H9 (cell line): ENCODE data around the gene SPIN3. TPM values are rescaled to one million over a fixed set of nuclear protein-coding genes. Genes with fewer than 3 reads are reported as not detected.
"Not testable (repeated sequence)": the region's sequence is repeated elsewhere in the genome, so short reads cannot be mapped to it uniquely, and the experiment has no call there.

Source experiments
- DNase-seq: peaks from one replicate; pipeline ENCODE4 v3.0.0-alpha.2; 2017
- H2AFZ ChIP-seq: one replicate; pipeline ENCODE4 v1.6.1; 2013; ENCODE audit warnings: mild to moderate bottlenecking, low read length, control low read depth, moderate library complexity
- H2AK5ac ChIP-seq: 2 replicates; pipeline ENCODE4 v1.6.1; 2013; ENCODE audit warnings: low read length, control low read depth, mixed read lengths; ENCODE audit not compliant: insufficient read length
- H2BK120ac ChIP-seq: one replicate; pipeline ENCODE4 v1.6.1; 2013; ENCODE audit warnings: low read depth, mild to moderate bottlenecking, low read length, control low read depth, inconsistent platforms; ENCODE audit not compliant: poor library complexity, severe bottlenecking
- H2BK12ac ChIP-seq: 2 replicates; pipeline ENCODE4 v1.6.1; 2013; ENCODE audit warnings: low read length, control low read depth, mixed read lengths, low read depth; ENCODE audit not compliant: insufficient read length
- H2BK15ac ChIP-seq: 2 replicates; pipeline ENCODE4 v1.6.1; 2013; ENCODE audit warnings: low read depth, low read length, control low read depth
- H2BK20ac ChIP-seq: one replicate; pipeline ENCODE4 v1.6.1; 2013; ENCODE audit warnings: low read depth, mild to moderate bottlenecking, low read length, control low read depth, inconsistent platforms; ENCODE audit not compliant: poor library complexity, severe bottlenecking
- H2BK5ac ChIP-seq: 2 replicates; pipeline ENCODE4 v1.6.1; 2013; ENCODE audit warnings: low read length, control low read depth, mixed read lengths; ENCODE audit not compliant: insufficient read length
- H3K14ac ChIP-seq: 2 replicates; pipeline ENCODE4 v1.6.1; 2013; ENCODE audit warnings: low read length, control low read depth; ENCODE audit not compliant: insufficient read depth
- H3K18ac ChIP-seq: 2 replicates; pipeline ENCODE4 v1.6.1; 2013; ENCODE audit warnings: low read depth, mild to moderate bottlenecking, mixed read lengths, low read length, control low read depth; ENCODE audit not compliant: insufficient read length
- H3K23ac ChIP-seq: 2 replicates; pipeline ENCODE4 v1.6.1; 2013; ENCODE audit warnings: low read length, control low read depth, mixed read lengths, low read depth; ENCODE audit not compliant: insufficient read length
- H3K23me2 ChIP-seq: 2 replicates; pipeline ENCODE4 v1.6.1; 2013; ENCODE audit warnings: low read depth, mild to moderate bottlenecking, mixed read lengths, low read length, control low read depth; ENCODE audit not compliant: insufficient read length, poor library complexity, severe bottlenecking
- H3K27ac ChIP-seq: 2 replicates; pipeline ENCODE4 v1.5.1; 2013; ENCODE audit warnings: low read length, control low read depth, mixed read lengths, low read depth; ENCODE audit not compliant: insufficient read length
- H3K27me3 ChIP-seq: 2 replicates; pipeline ENCODE4 v1.6.1; 2013; ENCODE audit warnings: low read length, control low read depth, inconsistent platforms; ENCODE audit not compliant: insufficient read depth
- H3K4ac ChIP-seq: 2 replicates; pipeline ENCODE4 v1.6.1; 2013; ENCODE audit warnings: low read depth, mild to moderate bottlenecking, control low read depth, inconsistent platforms, low read length, moderate library complexity
- H3K4me1 ChIP-seq: 2 replicates; pipeline ENCODE4 v1.6.1; 2013; ENCODE audit warnings: low read length, control low read depth, inconsistent platforms; ENCODE audit not compliant: insufficient read depth
- H3K4me2 ChIP-seq: 2 replicates; pipeline ENCODE4 v1.6.1; 2013; ENCODE audit warnings: low read length, control low read depth, mixed read lengths; ENCODE audit not compliant: insufficient read length, insufficient read depth
- H3K56ac ChIP-seq: 2 replicates; pipeline ENCODE4 v1.6.1; 2013; ENCODE audit warnings: low read depth, mild to moderate bottlenecking, mixed read lengths, low read length, control low read depth; ENCODE audit not compliant: insufficient read length
- H3K79me1 ChIP-seq: 2 replicates; pipeline ENCODE4 v1.6.1; 2013; ENCODE audit warnings: low read depth, mild to moderate bottlenecking, moderate library complexity, low read length, control low read depth, inconsistent platforms; ENCODE audit not compliant: insufficient read depth, poor library complexity, severe bottlenecking
- H3K79me2 ChIP-seq: 2 replicates; pipeline ENCODE4 v1.6.1; 2013; ENCODE audit warnings: low read length, control low read depth, inconsistent platforms; ENCODE audit not compliant: insufficient read depth
- H3K9ac ChIP-seq: 2 replicates; pipeline ENCODE4 v1.6.1; 2013; ENCODE audit warnings: low read length, control low read depth, mixed read lengths; ENCODE audit not compliant: insufficient read length; ENCODE audit errors: extremely low read depth
- H3K9me3 ChIP-seq: one replicate; pipeline ENCODE4 v1.6.1; 2013; ENCODE audit warnings: low read depth, low read length, inconsistent platforms; ENCODE audit not compliant: control insufficient read depth
- H3T11ph ChIP-seq: one replicate; pipeline ENCODE4 v1.6.1; 2013; ENCODE audit warnings: mild to moderate bottlenecking, low read length, control low read depth, inconsistent platforms
- H4K20me1 ChIP-seq: one replicate; pipeline ENCODE4 v1.6.1; 2013; ENCODE audit not compliant: control insufficient read depth, insufficient read length, insufficient read depth
- H4K5ac ChIP-seq: 2 replicates; pipeline ENCODE4 v1.6.1; 2013; ENCODE audit warnings: low read depth, mild to moderate bottlenecking, mixed read lengths, low read length, control low read depth; ENCODE audit not compliant: insufficient read length
- H4K8ac ChIP-seq: replicated peaks from 2 replicates; pipeline ENCODE4 v1.6.1; 2013; ENCODE audit warnings: low read length, control low read depth, mixed read lengths, low read depth; ENCODE audit not compliant: insufficient read length
- H4K91ac ChIP-seq: 2 replicates; pipeline ENCODE4 v1.6.1; 2013; ENCODE audit warnings: low read depth, mild to moderate bottlenecking, moderate library complexity, mixed read lengths, low read length, control low read depth; ENCODE audit not compliant: insufficient read length
- H3K27ac Mint-ChIP-seq, 3 experiments: 2 replicates in 2 of 3; 3 replicates in 1 of 3; pipeline ENCODE4 v1.8.0; 2020 to 2021; ENCODE audit warnings: mixed read lengths in 3 of 3, mild to moderate bottlenecking in 1 of 3, moderate library complexity in 1 of 3
- H3K27me3 Mint-ChIP-seq: 2 replicates; pipeline ENCODE4 v1.8.0; 2021; ENCODE audit warnings: low read depth, mild to moderate bottlenecking, moderate library complexity, mixed read lengths
- H3K36me3 Mint-ChIP-seq, 3 experiments: 2 replicates in 2 of 3; 3 replicates in 1 of 3; pipeline ENCODE4 v1.8.0; 2020 to 2021; ENCODE audit warnings: low read depth in 3 of 3, mixed read lengths in 3 of 3; ENCODE audit not compliant: insufficient read depth in 1 of 3
- H3K4me1 Mint-ChIP-seq, 2 experiments: 2 replicates each; pipeline ENCODE4 v1.8.0; 2020; ENCODE audit warnings: mixed read lengths in 2 of 2
- H3K4me3 Mint-ChIP-seq, 2 experiments: 2 replicates in 1 of 2; 3 replicates in 1 of 2; pipeline ENCODE4 v1.8.0; 2020 to 2021; ENCODE audit warnings: mild to moderate bottlenecking in 2 of 2, mixed read lengths in 2 of 2, moderate library complexity in 1 of 2
- H3K9me3 Mint-ChIP-seq, 2 experiments: 2 replicates in 1 of 2; 3 replicates in 1 of 2; pipeline ENCODE4 v1.8.0; 2020; ENCODE audit warnings: mild to moderate bottlenecking in 2 of 2, mixed read lengths in 2 of 2, moderate library complexity in 1 of 2
- WGBS: extraction: QIAGEN DNeasy Blood & Tissue Kit; methylation state at CpG from one replicate; pipeline ENCODE4 v1.1.7; 2013; ENCODE audit warnings: missing lambda C conversion rate, low lambda C conversion rate, mixed read lengths; ENCODE audit not compliant: insufficient read length; ENCODE audit errors: extremely low coverage; 5-methylcytosine and 5-hydroxymethylcytosine counted together
- total RNA-seq: library from RNA; stranded (reverse); gene quantifications from 2 replicates; pipeline ENCODE4 v1.2.1, GENCODE V29; 2021

SPIN3 gene
- total RNA-seq, 1 experiment from 2014 or later = 23.5 TPM

GRCh38 chrX:56945226-56945625 is 50.1 kb downstream of the SPIN3 start:
- H3T11ph ChIP-seq, H3K4me1 Mint-ChIP-seq, H4K8ac ChIP-seq, H2BK12ac ChIP-seq, H2BK20ac ChIP-seq, H2AK5ac ChIP-seq, H3K18ac ChIP-seq, H2BK120ac ChIP-seq, H3K4me2 ChIP-seq, H2BK15ac ChIP-seq, H2BK5ac ChIP-seq, H4K20me1 ChIP-seq, H3K56ac ChIP-seq, H3K14ac ChIP-seq, H3K23ac ChIP-seq, H4K5ac ChIP-seq, H2AFZ ChIP-seq, H3K27ac Mint-ChIP-seq, DNase-seq, H3K4me1 ChIP-seq, H3K9ac ChIP-seq, H3K4ac ChIP-seq, H3K23me2 ChIP-seq, H4K91ac ChIP-seq, H3K27ac ChIP-seq, H3K79me1 ChIP-seq, H3K79me2 ChIP-seq, H3K4me3 Mint-ChIP-seq, H3K27me3 ChIP-seq: not testable (repeated sequence)
- no CpG with 5 or more reads among the region's 4 CpGs for WGBS
- peaks cover 77 to 84% of the 10 kb centered on the region in 2 experiments for H3K9me3 Mint-ChIP-seq
- H3K9me3 ChIP-seq = peaks cover 14% of the 10 kb centered on the region
- peaks cover 0 to 21% (median 20%) of the 10 kb centered on the region in 3 experiments; a peak in 5 of 7 replicates for H3K36me3 Mint-ChIP-seq
- H3K27me3 Mint-ChIP-seq = peaks cover 12% of the 10 kb centered on the region
